Measurements from ENCODE around the gene NDUFS4.

NDUFS4 gene

GRCh38 chr5:53726121-53726520 lies 165.7 kb downstream of the NDUFS4 start:
- POLR2A ChIA-PET, result no interaction called here
- CTCF ChIA-PET, result no interaction called here
- TF ChIP-seq CTCF (IDR thresholded peaks at IDR 0.05; ENCODE audit: control extremely low read depth, extremely low read depth, low read depth, missing control alignments), result no peak
- DNase-seq (ENCODE audit: extremely low spot score), result no peak

DNA sequence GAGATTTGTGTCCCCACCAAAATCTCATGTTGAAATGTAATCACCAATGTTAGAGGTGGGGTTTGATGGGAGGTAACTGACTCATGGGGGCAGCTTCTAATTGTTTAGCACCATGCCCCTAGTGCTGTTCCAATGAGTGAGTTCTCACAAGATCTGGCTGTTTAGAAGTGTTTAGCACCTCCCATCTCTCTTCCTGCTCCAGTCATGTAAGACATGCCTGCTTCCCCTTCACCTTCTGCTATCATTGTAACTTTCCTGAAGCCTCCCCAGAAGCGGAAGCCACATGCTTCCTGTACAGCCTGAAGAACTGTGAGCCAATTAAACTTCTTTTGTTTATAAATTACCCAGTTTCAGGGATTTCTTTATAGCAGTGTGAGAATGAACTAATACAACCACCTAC lies 170.5 kb downstream of the NDUFS4 start:
- ChIA-PET POLR2A (no interaction called here), CTCF (no interaction called here)
- no peak for DNase-seq (ENCODE audit: extremely low spot score)
- no peak for TF ChIP-seq CTCF (IDR thresholded peaks at IDR 0.05; ENCODE audit: control extremely low read depth, extremely low read depth, low read depth, missing control alignments)

Data from GM10248 (cell line).